HFF-Myc (cell line): ENCODE results near the gene SS18L1.

Source experiments
- DNase-seq: peaks from one replicate; pipeline ENCODE4 v3.0.0-alpha.2; 2011; ENCODE audit warnings: low read depth; ENCODE audit errors: extremely low read depth
- H3K4me3 ChIP-seq: replicated peaks from 2 replicates; pipeline ENCODE4 v1.5.1; 2011; ENCODE audit warnings: low read depth, mild to moderate bottlenecking, control low read depth, low read length
- TF ChIP-seq, protein P1 (sequence below): IDR thresholded peaks from 2 replicates; pipeline ENCODE4 v1.5.1; 2012; ENCODE audit warnings: mild to moderate bottlenecking, low read depth, low read length, control low read depth; ENCODE audit errors: missing control alignments

The SS18L1 gene

DNA sequence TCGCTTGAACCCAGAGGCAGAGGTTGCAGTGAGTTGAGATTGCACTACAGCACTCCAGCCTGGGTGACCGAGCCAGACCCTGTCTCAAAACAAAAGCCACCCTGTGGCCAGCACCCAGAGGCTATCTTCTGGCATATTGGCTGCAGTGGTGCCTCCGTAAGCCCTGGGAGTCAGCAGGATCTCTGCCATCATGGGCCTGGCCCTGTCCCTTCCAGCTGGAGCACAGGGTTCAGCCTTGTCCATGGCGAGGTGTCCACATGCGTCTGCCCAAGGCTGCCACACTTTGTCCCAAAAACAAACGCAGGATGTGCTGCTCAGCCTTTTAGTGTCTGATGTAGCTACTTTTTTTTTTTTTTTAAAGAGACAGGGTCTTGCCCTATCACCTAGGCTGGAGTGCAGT lies 23.9 kb downstream of the SS18L1 start:
- TF ChIP-seq, protein P1, sequence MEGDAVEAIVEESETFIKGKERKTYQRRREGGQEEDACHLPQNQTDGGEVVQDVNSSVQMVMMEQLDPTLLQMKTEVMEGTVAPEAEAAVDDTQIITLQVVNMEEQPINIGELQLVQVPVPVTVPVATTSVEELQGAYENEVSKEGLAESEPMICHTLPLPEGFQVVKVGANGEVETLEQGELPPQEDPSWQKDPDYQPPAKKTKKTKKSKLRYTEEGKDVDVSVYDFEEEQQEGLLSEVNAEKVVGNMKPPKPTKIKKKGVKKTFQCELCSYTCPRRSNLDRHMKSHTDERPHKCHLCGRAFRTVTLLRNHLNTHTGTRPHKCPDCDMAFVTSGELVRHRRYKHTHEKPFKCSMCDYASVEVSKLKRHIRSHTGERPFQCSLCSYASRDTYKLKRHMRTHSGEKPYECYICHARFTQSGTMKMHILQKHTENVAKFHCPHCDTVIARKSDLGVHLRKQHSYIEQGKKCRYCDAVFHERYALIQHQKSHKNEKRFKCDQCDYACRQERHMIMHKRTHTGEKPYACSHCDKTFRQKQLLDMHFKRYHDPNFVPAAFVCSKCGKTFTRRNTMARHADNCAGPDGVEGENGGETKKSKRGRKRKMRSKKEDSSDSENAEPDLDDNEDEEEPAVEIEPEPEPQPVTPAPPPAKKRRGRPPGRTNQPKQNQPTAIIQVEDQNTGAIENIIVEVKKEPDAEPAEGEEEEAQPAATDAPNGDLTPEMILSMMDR = no peak
- DNase-seq = no peak

DNA sequence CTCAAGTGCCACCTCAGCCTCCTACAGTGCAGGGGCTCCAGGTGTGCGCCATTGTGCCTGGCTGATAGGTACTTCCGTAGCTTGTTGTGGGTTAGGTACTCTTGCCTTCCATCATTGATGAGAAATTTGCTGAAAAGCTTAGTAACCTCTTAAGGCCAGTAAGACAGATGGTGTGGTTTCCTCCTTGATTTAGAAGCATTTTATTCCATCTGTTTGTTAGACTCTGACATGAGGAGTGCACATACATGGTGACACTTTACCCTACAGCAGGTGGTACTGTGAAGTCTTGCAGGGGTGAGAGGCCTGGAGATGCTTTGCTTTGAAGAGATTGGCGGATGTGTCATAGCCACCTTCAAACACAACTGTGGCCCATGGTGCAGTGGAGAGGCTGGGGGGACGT lies 24.5 kb downstream of the SS18L1 start:
- TF ChIP-seq, protein P1 = no peak
- no peak overlapping the region for H3K4me3 ChIP-seq
- DNase-seq = no peak

More for the DNA sequence above, 23.9 kb downstream of the SS18L1 start:
- H3K4me3 ChIP-seq = no peak overlapping the region

DNA sequence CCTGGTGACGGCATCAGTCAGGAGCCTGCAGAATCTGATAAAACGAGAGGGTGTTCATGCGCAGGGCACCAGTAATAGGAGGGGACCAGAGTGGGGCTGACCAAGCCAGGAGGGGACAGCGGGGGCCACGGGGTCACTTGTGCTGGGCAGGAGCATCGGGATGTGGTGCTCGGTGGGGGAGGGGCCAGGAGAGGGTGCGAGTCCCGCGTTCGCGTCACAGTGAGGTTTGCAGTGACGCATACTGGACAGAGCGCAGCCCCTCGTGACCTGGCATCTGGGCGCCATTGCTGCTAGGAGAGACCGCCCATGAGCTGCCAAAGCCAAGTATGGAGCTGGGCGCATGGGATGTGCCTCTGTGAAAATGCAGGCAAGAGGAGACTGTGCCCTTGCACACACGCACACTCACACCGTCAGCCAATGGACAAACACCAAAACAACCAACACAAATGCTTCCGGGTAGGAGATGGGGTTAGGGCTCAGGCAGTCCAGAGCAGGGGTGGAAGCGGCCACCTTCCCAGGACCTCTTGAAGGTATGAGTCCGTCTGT lies 25.4 kb downstream of the SS18L1 start:
- DNase-seq = no peak
- H3K4me3 ChIP-seq = no peak overlapping the region
- TF ChIP-seq, protein P1 = no peak

DNA sequence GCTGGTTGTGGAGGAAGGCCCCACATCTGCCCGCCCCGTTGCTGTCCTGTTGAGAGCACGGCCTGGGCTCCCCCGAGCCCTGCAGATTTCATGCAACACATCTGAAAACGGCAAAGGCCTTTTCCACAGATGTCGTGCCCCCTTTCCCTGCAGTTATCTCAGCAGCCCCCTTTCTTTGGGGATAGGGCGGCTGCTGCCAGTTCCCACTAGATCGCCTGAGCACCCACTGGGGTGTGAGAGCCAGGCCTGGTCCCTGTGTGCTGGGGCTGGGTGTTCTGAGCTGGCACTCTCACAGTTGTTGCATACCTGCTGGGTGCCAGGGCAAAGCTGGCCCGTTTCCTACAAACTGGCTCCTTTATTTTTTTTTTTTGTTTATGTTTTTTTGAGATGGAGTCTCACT lies 27.0 kb downstream of the SS18L1 start:
- H3K4me3 ChIP-seq = no peak overlapping the region
- TF ChIP-seq, protein P1 = no peak
- no peak for DNase-seq

DNA sequence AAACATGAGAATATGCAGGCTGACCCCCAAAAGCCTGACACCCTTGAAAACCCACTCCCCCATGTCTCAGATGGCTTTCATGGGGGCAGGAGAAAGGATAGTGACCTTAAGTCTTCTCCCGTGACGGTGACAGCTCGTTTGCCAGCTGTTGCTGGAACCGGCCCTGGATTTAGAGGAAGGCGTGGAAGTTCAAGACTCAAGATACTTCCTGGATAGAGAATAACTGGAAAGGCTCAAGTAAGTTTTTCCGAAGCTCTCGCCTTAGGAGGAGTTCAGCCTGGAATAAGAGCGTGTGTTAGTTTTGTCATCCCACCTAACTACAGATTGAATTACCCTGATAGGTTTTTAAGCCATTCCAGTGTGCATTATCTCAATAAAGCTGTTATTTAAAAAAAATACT lies 27.7 kb downstream of the SS18L1 start:
- TF ChIP-seq, protein P1 = no peak
- no peak overlapping the region for H3K4me3 ChIP-seq
- DNase-seq = no peak

DNA sequence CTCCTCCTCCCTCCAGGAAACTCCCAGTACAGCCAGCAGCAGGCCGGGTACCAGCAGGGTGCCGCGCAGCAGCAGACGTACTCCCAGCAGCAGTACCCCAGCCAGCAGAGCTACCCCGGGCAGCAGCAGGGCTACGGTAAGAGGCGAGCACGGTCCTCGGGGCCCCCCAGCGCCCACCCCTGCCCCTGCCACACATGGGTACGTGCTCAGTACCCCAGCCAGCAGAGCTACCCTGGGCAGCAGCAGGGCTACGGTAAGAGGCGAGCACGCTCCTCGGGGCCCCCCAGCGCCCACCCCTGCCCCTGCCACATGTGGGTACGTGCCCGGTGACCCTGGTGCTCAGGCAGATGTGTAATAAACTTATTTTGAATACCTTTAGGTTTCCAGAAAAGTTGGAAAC lies 29.1 kb downstream of the SS18L1 start:
- DNase-seq = no peak
- TF ChIP-seq, protein P1 = no peak
- H3K4me3 ChIP-seq = no peak overlapping the region
